NCI-H460 (cell line): ENCODE results near the gene SP5. TPM values are rescaled to one million over a fixed set of nuclear protein-coding genes. Genes with fewer than 3 reads are reported as not detected.
"Not testable (repeated sequence)": the region's sequence is repeated elsewhere in the genome, so short reads cannot be mapped to it uniquely, and the experiment has no call there.

Source experiments
- DNase-seq: peaks from one replicate; pipeline ENCODE4 v3.0.0-alpha.2; 2016; ENCODE audit warnings: low read depth; ENCODE audit errors: extremely low read depth
- small RNA-seq, 2 experiments: library from RNA; depleted of rRNA; stranded (forward); fragments of <200 nt; gene quantifications; one replicate each; pipeline ENCODE3, GENCODE V24; 2014
- total RNA-seq: library from RNA; depleted of rRNA; stranded (reverse); fragments of >200 nt; shearing (Covaris generic); gene quantifications from 2 replicates; pipeline ENCODE4 v1.2.3, GENCODE V29; 2014; rRNA removed

Gene SP5
- total RNA-seq, 1 experiment from 2014 or later: 0.07 TPM

DNA sequence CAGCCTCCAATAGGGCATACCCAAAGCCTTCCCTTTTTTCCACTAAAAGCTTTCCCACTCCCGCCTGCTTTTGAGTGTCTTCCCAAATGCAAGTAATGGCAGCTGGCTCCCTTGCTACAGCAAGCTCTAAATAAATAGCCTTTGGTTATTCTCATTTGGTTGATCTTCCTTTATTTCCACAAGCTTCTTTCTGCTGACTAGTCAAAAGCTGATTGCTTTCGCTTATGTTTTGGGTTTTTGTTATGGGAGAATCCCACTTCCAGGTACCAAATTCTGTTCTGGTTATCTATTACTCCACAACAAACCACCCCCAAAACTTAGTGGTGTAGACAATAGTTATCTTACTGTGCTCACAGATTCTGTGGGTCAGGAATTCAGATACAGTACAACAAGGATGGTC is 22.3 kb downstream of the SP5 start:
- no peak for DNase-seq

DNA sequence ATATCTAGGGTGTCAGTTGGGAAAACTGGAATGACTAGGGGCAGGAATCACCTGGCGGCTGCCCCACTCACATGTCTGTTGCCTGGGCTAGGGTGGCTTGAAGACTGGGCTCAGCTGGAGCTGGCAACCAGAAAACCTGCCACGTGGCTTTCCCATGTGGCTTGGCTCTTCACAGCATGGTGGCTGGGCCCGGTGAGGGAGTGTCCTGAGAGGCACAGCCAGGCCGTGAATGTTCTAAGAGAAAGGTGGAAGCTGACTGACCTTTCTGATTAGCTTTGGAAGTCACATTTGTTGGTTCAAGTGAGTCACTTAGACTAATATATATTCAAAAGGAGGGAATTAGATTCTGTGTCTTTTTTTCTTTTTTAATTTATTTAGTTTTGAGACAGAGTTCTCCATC is 22.7 kb downstream of the SP5 start:
- no peak for DNase-seq

- DNase-seq: no peak
These were observed 23.9 kb downstream of the SP5 start for GRCh38 chr2:170739048-170739447.

DNA sequence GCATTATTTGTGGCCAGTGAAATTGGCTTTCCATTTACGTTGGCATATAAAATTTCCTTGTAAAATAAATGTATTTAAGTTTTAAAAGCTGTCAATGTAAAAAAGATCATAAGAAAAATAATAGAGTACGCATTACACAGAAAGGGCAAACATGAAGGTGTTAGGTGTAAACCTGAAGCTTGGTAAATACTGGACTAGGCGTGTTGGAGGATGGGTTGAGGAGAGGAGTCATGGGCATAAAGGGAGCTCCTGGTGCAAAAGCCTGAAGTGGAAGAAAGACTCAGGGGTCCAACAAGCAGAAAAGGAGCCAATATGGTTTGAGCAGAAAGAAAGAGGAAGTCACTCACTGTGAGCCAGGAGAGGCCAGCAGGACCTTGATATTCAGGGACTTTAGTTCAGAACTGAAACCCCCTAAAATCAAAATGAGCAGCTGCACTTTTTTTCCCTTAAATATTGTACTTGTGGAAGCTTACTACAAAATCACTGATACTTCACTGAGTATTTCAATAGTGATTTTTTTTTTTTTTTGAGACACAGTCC is 24.4 kb downstream of the SP5 start:
- no peak for DNase-seq

DNA sequence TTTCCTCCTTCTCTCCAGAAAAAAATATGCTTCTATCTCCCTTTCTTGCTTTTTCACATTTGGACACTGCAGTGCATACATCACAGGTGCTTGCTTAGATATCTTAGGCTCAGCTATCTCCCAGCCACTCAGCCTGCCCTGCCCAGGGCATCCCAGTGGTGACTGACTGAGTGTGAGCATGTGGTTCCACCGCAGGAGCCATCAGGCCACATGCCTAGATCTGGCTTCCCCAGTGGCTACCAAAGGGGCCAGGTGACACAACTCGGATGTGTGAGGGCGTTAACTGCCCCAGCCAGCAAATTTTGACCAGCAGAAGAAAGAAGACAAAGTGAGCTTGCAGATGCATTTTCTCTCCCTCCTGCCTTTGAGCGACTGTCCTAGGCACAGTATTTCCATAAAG is 25.5 kb downstream of the SP5 start:
- no peak for DNase-seq

DNA sequence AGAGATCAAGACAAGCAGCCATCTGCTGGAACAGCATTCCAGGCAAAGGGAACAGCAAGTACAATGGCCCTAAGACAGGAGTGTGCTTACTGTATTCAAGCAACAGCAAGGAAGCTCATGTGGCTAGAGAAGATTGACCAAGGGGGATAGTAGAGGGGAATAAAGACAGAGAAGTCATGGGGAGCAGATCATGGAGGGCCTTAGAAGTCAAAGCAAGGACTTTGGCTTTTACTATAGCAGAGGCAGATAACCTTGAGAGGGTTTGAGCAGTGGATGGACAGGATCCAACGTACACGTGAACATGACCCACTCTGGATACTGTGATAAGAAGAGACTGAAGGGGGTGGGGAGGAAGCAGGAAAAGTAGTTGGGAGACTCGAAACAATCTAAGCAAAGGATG is 26.9 kb downstream of the SP5 start:
- DNase-seq: no peak

DNA sequence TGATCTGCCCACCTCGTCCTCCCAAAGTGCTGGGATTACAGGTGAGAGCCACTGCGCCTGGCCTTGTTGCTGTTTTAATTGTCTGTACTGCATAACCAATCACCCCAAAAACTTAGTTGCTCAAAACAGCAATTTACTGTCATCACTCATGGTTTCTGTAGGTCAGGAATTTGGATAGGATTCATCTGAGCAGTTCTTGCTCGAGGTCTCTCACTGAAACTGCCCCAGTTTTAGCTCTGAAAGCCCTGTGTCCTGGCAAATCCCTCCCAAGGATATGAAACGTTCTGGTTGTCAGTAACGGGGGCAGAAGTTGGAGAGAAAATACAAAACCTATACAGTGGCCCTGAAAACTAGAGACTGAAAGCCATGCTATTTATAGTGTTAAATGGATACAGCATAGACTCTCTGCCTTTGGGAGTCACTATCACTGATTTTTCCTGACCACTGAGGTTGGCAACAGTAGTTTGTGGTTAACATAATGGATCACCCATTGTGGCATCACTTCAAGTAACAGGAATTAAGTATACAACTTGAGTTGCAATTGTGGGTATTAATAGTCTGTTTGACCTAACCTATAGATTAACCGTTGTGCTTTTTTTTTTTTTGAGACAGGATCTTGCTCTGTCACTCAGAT is 27.9 kb downstream of the SP5 start:
- DNase-seq: no peak

GRCh38 chr2:170743530-170744239 is 28.5 kb downstream of the SP5 start:
- DNase-seq: no peak

GRCh38 chr2:170744248-170745002 is 29.3 kb downstream of the SP5 start:
- peak; percentile 40 for DNase-seq

DNA sequence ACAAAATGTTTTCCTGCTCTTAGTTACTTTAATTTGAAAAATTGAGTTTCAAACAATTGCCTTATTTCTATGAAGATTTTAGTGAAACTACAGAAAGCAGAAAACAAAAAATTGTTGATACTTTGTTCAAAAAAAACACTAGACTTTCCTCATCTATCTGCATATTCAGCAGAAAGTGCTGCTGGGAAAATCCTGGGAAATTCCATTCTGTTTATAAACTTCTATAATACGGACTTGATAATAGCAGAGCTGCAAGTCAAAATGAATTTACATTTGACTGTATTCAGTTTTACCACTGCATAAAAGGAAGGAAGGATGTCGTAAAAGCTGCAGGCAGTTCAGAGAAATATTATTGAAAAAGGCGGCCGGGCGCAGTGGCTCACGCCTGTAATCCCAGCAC is 30.2 kb downstream of the SP5 start:
- DNase-seq: no peak

GRCh38 chr2:170747921-170748320 is 32.8 kb downstream of the SP5 start:
- DNase-seq: no peak

GRCh38 chr2:170751555-170751954 is 36.4 kb downstream of the SP5 start:
- DNase-seq: not testable (repeated sequence)

DNA sequence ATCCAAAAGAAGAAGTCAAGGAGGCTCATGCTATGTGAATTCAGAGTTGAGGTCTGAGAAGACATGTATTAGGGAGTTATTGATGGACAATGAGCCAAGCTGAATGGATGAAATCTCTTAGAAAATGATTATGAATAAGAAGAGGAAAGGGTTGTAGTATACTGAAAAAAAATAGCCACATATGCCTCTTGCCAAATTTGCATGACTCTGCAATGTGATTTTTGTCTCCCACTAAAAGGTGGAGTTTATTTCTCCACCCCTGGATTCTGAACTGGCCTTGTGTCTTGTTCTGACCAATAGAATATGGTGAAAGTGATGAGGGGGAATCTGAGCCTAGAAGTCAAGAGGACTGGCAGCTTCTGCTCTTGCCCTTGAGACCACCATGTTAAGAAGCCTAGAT is 46.4 kb downstream of the SP5 start:
- DNase-seq: no peak

GRCh38 chr2:170762760-170763159 is 47.6 kb downstream of the SP5 start:
- DNase-seq: no peak

- DNase-seq: no peak
These were observed 48.1 kb downstream of the SP5 start for GRCh38 chr2:170763232-170763631.

DNA sequence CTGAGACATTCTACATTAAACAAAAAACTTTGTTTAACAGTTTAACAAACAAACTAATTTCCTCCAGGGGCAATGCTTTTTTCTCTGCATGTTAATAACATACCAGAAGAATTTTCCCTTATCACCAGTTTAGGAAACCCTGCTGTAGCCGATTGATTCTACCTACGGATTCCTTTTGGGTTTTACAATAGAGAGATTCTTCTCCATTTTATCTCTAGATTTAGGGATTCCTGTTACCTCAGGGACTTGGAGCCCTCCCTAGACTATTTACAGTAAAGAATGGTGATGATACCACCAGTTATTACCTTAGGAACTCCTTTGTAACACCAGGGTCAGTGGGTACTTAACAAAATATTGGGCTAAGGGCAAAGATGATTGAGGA is 49.7 kb downstream of the SP5 start:
- no peak for DNase-seq

GRCh38 chr2:170766693-170767092 is 51.6 kb downstream of the SP5 start:
- no peak for DNase-seq

Small RNA genes lying within 50 kb of the gene (small RNA-seq; reads per million reads assigned to genes)
- 0 reads per million in 2 experiments for gene RF02271

Other genes starting within 250 kb of the SP5 start
- not detected in 2 replicates for gene ERICH2, start 55.0 kb downstream of the SP5 start, total RNA-seq
- gene GAD1, start 101.5 kb downstream of the SP5 start, total RNA-seq: not detected in 2 replicates
- 46.8 and 55.6 TPM in 2 replicates for gene GORASP2, start 213.9 kb downstream of the SP5 start, total RNA-seq